NOMO-1 (cell line): ENCODE data around the gene DNAJC7.

Experiments
- DNase-seq, 2 experiments: peaks; one replicate each; lab custom pipeline; 2025; ENCODE audit not compliant: unreplicated experiment in 2 of 2; lab: John Stamatoyannopoulos, UW

The DNAJC7 gene

DNA sequence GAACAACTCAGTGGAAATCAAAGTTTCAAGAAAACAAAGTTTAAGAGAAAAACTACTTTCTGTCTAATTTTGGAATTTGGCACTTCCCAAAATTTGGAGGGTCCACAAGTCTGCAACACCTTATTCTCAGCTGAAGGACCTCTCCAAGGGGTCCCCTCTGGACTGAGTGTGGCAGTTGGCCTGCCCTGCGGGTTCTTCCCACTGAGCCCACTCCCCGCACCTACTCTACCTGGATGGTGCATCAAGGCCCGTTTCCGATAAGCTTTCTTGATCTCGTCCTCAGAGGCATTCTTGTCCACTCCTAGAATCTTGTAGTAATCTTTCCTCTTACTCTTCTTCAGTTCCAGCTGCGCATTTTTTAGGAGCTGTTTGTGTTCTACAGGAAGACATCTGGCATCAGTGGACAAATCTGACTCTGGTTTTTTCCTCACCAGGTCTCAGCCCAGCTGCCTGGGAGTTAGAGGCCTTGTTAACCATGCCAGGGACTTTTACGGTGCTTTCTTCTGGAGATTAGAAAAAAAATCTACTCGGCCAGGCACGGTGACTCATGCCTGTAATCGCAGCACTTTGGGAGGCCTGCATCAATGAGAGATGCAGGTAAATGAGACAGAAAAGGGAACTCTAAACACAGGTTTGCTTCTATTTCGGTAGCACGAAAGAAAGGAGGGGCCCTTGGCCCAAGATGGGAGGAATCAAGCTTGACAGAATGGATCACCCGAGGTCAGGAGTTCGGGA, 35.0 kb downstream of the DNAJC7 start:
- DNase-seq = no peak

DNA sequence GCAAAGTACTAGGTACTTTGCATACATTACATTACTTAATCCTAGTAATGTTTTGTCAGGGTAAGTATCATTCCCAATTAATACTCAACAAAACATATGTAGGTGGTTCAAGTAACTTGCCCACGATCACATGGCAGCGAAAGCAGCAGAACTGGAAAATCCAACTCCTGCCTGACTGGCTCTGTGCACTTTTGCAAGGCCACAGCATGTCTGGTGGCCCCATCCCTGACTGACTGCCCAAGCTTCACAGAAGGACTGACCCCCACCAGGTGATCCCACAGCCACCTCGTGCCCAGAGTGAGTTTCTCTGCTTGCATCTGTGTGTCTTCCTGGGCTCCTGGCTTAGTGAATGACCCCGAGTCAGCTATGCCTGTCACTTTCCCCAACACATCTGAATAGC, 39.2 kb downstream of the DNAJC7 start:
- DNase-seq = no peak

DNA sequence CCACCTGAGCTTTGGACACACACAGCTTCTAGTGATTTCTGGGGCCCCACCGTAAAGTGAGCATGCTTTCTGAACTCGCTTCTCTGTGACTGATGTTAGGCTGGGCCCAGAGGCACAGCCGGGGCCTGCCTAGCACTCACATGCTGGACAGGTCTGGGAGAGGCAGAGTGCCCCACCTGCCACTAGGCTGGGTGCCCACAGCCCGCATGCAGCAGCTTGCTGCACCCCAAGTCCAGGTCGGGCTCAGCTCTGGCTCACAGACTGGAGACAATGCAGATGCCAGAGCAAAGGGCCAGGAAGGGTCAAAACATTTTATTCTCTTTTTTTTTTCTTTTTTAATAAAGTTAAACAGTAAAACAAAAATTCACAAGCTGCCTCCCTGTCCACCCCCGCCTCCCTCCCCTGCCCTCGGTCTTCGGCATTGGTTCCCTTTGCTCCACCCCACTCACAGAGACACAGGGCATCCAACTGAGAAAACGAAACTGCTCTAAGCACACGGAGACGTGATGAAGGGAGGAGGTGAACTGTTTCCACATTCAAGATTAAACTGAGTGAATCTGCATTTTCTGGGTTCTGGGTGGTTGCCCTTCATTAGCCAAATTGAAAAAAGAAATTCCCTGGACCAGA, 41.0 kb downstream of the DNAJC7 start:
- DNase-seq = no peak

DNA sequence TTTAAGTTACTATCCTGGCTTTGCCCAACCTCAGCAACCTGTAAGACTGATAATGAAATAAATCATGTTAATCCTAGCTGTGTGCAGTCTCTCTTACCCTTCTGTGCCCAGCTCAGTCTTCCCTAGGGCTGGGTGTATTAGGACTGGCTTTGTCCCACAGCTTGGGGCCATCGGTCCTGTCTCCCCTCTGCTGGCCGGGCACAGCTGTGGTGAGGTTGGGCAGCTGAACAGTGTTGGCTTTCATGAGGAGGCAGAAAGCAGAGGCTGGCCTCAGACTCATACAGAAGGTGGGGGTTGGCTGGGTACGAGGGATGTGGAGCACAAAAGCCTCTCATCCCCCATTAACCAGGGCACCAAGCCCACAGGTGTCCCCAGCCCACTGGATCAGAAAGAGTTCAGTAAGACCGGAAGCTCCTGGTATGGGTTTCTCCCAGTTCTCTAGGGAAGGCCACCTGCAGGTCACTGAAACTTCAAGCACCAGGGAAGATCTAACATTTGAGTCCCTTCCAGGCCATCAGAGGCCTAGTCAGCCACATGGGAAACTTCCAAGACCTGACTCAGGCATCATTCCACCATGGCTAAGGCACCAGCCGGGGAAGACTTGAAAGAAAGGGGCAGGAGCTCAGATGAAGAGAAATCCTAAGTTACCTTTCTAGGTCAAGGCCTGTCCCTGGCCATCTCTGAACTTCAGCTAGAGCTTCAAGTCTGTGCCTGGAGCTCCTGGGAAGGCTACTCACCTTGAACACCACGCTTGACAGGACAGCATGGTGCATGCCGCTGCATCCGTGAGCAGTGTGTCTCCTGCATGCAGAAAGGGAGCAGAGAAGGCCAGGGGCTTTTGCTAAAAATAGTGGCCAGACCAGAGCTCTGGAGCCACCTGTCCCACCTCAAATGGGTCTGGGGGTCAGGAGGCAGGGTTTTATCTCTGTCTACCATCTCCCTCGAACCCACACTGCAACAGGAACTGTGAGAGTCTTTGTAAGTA, 41.8 kb downstream of the DNAJC7 start:
- no peak for DNase-seq

DNA sequence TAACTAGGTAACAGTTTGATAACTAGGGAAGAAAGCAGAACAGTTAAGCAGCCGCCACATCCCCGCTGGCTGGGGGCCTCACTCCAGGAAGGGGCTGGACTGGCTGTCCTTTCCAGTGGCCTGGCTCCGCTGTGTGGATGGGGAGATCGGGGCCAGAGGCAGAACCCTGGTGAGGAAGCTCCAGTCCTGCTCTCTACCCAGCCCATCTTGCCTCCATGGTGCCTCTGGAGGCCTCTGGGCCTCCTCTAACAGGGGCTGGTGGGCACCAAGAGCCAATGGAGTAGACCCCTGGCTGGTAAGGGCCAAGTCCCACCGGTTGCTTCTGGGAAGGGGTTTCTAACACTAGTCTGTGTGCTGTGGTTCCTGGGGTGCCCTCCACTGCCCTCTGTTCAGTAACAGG, 42.6 kb downstream of the DNAJC7 start:
- no peak for DNase-seq

DNA sequence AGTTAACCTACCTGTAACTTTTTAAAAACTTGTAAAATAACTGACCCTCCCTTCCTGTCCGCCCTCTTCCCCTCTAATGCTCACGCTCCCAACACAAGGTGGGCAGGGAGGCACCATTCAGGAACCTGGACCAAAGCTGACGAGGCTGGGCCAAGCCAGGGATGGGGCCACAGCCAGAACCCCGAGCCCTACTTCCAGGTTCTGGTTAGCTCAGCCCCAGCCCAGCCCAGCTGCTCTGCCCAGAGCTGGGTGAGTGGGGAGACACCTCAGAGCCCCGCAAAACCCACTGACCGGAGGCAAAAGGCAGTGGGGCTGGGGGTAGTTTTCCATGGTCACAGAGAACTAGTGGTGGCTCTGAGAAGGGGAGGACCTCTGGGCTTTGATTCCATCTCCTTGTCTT, 43.2 kb downstream of the DNAJC7 start:
- DNase-seq = no peak

DNA sequence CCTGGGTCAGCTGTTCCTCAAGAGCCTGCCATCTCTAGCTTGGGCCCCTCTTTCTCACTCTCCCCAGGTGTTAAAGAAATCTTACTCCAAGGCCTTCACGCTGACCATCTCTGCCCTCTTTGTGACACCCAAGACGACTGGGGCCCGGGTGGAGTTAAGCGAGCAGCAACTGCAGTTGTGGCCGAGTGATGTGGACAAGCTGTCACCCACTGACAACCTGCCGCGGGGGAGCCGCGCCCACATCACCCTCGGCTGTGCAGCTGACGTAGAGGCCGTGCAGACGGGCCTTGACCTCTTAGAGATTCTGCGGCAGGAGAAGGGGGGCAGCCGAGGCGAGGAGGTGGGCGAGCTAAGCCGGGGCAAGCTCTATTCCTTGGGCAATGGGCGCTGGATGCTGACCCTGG, 43.8 kb downstream of the DNAJC7 start:
- DNase-seq = no peak

GRCh38 chr17:41972571-41973407, 44.5 kb downstream of the DNAJC7 start:
- DNase-seq = no peak

GRCh38 chr17:41971721-41972523, 45.3 kb downstream of the DNAJC7 start:
- no peak for DNase-seq

DNA sequence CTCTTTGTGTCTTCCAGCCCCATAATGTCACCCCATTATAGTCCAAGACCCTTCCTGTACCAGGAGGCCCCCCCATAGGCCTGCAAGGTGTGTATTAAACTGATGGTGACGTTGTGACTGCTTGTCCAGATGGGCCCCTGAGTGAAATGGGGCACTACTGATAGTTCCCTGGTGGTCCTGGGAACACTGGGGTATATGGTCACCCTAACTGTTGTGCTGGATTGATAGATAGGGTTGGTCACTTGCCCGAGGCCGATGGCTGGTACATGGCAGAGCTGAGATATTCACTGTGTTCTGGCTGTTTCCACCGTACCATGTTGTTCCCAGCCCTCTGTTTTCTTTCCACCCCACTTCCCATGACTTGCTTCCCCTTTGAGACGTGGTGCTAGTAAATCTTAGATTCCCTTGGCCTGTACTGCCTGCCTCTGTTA, 46.3 kb downstream of the DNAJC7 start:
- no peak for DNase-seq

DNA sequence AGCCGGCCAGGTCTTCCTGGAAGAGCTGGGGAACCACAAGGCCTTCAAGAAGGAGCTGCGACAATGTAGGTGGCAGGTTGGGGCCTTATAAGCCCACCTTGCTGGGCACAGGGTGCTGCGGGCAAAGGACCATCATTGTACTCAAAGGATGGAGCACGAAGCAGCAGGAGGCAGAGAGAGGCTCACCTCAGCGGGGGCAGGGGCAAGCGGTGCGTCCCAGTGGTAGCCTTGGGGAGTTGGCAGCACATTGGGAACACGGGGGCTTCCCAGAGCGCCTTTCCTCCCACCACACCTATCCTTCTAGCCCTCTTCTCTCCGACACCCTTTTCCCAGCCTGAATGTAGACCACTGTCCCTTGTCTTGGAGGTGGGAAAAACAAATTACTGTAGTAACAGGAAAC, 48.6 kb downstream of the DNAJC7 start:
- no peak for DNase-seq

DNA sequence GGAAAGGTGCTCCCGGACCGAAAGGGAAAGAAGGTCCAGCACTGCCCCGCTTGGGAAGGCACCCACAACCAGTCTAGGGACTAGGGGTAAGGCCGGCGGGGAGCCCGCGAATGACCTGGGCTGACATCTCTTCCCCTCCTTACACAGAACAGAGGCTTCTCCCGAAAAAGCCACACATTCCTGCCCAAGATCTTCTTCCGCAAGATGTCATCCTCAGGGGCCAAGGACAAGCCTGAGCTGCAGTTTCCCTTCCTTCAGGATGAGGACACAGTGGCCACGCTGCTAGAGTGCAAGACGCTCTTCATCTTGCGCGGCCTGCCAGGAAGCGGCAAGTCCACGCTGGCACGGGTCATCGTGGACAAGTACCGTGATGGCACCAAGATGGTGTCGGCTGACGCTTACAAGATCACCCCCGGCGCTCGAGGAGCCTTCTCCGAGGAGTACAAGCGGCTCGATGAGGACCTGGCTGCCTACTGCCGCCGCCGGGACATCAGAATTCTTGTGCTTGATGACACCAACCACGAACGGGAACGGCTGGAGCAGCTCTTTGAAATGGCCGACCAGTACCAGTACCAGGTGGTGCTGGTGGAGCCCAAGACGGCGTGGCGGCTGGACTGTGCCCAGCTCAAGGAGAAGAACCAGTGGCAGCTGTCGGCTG, 49.2 kb downstream of the DNAJC7 start:
- DNase-seq = no peak

- peak in 1 of 2 experiments; percentile 9 for DNase-seq
Measured at GRCh38 chr17:41967141-41967920, 49.9 kb downstream of the DNAJC7 start.

DNA sequence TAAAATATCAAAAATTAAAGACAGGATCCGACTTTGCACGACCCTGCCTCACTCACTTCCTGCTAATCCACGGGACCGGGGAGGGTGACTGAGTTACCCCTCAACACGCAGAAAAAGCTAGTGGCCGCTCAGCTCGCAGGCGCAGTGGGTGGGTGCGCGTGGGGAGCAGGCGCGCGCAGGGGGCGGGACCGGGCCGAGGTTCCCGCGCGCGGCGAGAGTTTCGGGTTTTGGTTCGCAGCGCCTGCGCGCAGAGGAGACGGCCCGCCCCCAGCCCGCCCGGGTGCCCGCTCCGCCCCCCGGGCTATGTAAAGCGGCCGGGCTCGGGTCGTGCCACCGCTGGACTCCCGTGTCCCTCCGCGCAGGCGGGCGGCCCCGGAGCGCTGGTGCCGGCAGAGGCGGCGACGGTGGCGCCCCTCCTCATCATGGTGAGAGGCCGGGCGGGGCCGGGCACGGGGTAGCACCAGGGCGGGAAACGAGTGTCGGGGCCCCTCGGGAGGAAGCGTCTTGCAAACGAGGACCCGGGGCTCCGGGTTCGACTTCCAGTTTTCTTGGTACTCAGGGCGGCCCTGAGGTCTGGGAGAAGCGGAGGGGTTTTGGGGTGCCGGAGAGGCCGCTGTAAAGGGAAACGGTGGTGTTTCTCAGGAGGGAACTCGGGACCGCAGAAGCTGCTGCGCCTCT, 50.6 kb downstream of the DNAJC7 start, which contains the start of gene CNP:
TSS of gene CNP (plus strand) at position 333 of the 678 bp plus-strand sequence. CDS start at position 423, 90 bp downstream.
- peak; percentile 86 to 93 for DNase-seq

DNA sequence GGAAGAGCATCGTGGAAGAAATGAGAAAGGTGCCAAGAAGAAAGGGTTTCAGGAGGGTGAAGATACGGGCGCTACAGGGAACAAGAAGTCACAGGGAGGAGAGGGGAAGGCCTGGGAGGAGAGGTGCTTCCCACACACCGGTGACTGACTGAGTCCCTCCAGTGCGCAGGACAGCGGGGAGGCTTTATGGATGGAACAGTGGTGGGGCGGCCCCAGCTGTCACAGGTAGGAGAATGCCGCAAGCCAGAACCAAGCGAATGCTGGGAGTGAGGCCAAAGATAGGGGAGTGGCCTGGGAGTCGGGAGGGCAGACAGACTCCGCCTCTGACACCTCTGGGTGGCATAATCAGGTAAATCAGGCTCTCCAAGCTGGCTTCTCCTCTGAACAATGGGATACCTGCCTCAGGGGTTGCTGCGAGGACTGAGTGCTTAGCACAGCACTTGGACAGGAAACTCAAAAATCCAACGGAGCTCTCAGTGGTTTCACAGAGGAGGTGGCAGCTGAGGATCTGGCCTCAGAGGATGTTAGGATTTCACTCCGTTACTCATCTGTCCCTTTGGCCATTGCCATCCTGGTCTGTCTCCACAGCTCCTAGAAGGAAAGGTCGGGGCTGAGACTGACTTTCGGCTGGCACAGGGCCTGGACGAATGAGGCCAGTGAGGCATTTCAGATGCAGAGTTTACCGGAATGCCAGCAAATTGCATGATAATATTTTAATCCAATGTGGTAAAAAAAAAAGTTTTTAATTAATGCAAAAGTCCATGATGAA, 51.4 kb downstream of the DNAJC7 start:
- DNase-seq = peak; percentile 3 to 19

- peak; percentile 43 to 55 for DNase-seq
Measured at GRCh38 chr17:41962768-41963434, 54.3 kb downstream of the DNAJC7 start.
